LNCAP (cell line): ENCODE data around the gene ZNF541.

ENCODE experiments used
- TF ChIP-seq, protein P1 (sequence below): fragments of 450-650 bp; IDR thresholded peaks from 2 replicates; pipeline ENCODE4 v1.5.1; 2017; ENCODE audit warnings: mild to moderate bottlenecking

Gene ZNF541

GRCh38 chr19:47545061-47545948 is 27.6 kb downstream of the ZNF541 start:
- TF ChIP-seq, protein P1, sequence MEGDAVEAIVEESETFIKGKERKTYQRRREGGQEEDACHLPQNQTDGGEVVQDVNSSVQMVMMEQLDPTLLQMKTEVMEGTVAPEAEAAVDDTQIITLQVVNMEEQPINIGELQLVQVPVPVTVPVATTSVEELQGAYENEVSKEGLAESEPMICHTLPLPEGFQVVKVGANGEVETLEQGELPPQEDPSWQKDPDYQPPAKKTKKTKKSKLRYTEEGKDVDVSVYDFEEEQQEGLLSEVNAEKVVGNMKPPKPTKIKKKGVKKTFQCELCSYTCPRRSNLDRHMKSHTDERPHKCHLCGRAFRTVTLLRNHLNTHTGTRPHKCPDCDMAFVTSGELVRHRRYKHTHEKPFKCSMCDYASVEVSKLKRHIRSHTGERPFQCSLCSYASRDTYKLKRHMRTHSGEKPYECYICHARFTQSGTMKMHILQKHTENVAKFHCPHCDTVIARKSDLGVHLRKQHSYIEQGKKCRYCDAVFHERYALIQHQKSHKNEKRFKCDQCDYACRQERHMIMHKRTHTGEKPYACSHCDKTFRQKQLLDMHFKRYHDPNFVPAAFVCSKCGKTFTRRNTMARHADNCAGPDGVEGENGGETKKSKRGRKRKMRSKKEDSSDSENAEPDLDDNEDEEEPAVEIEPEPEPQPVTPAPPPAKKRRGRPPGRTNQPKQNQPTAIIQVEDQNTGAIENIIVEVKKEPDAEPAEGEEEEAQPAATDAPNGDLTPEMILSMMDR: no peak

- TF ChIP-seq, protein P1: no peak
Measured at GRCh38 chr19:47544476-47544875, 28.5 kb downstream of the ZNF541 start.

GRCh38 chr19:47544075-47544474 is 28.9 kb downstream of the ZNF541 start:
- TF ChIP-seq, protein P1: no peak

DNA sequence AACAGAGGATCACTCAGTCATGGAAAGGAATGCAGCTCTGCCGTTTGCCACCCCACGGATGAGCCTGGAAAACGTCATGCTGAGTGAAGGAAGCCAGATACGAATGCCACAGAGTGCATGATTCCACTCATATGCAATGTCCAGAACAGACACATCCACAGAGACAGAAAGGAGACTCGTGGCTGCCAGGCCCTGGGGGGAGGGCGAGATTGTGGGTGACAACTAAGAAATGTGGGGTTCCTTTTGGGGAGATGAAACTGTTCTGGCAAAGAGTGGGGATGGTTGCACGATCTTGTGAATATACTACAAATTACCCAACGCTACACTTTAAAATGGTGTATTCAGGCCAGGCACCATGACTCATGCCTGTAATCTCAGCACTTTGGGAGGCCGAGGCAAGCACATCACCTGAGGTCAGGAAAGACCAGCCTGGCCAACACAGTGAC is 30.9 kb downstream of the ZNF541 start:
- TF ChIP-seq, protein P1: no peak

DNA sequence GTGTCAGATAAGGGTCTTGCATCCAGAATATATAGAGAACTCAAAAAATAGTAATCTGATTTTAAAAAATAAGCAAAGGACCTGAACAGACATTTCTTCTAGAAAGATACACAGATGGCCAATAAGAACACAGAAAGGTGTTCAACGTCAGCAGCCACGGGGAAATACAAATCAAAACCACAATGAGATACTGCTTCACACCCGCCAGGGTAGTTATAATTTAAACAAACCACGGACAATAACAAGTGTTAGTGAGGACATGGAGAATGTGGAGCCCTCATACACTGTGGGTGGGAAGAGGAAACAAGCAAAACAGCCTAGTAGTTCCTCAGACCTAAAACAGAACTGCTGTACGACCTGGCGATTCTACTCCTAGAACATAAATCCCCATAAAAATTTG is 31.4 kb downstream of the ZNF541 start:
- TF ChIP-seq, protein P1: no peak

- TF ChIP-seq, protein P1: no peak
Measured at GRCh38 chr19:47540748-47541147, 32.2 kb downstream of the ZNF541 start.

- TF ChIP-seq, protein P1: no peak
Measured at GRCh38 chr19:47539747-47540311, 33.1 kb downstream of the ZNF541 start.
